ENCODE measurements around the gene NCK2.

DNA sequence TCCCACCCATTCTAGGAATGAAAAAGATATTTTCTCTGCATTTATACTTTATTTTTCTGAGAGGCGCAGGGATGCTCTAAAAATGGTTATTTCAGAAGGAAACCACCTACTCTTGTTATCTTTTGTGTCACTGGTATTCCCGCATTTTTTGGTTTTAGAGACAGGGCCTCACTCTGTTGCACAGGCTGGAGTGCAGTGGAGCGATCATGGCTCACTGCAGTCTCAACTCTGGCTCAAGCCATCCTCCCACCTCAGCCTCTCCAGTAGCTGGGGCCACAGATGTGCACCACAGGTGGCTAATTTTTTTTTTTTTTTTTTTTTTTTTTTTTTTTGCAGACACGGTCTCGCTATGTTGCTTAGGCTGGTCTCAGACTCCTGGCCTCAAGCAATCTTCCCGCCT is 135.9 kb downstream of the NCK2 start:
- TF ChIP-seq POLR2AphosphoS5 (IDR thresholded peaks at IDR 0.05; ENCODE audit: low read depth, low read length) (no peak), YY1 (IDR thresholded peaks at IDR 0.05; ENCODE audit: extremely low read depth, insufficient replicate concordance, low read depth, low read length) (no peak), SRF (IDR thresholded peaks at IDR 0.05; ENCODE audit: low read depth) (no peak), POLR2A (IDR thresholded peaks at IDR 0.05; ENCODE audit: borderline replicate concordance, extremely low read depth, insufficient read depth, insufficient read length) (no peak), CTCF (IDR thresholded peaks at IDR 0.05 in 2 of 3, conservative IDR thresholded peaks at IDR 0.05 in 1 of 3; ENCODE audit: borderline replicate concordance in 1 of 3, insufficient read depth in 1 of 3, low read depth in 2 of 3, low read length in 2 of 3) (no peak), ZBTB33 (IDR thresholded peaks at IDR 0.05; ENCODE audit: extremely low read depth, insufficient replicate concordance, low read length) (no peak), EZH2 (IDR thresholded peaks at IDR 0.05) (no peak), ZFX (IDR thresholded peaks at IDR 0.05) (no peak)
- TF ChIP-seq, protein P1, sequence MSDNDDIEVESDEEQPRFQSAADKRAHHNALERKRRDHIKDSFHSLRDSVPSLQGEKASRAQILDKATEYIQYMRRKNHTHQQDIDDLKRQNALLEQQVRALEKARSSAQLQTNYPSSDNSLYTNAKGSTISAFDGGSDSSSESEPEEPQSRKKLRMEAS (IDR thresholded peaks at IDR 0.05) = no peak
